ENCODE measurements around the gene PRSS2. TPM values are rescaled to one million over a fixed set of nuclear protein-coding genes. Genes with fewer than 3 reads are reported as not detected.

PRSS2 gene
- total RNA-seq, 1 donor from 2014 or later = not detected

- FAIRE-seq = no peak
- DNase-seq (ENCODE audit: low spot score in 2 of 2) = no peak
Measured at GRCh38 chr7:142798451-142799436, 28.0 kb downstream of the PRSS2 start.

- FAIRE-seq (no peak), DNase-seq (ENCODE audit: low spot score in 2 of 2) (no peak)
Measured at GRCh38 chr7:142799437-142799835, 28.7 kb downstream of the PRSS2 start.

GRCh38 chr7:142800088-142800487, 29.3 kb downstream of the PRSS2 start:
- no peak for DNase-seq (ENCODE audit: low spot score in 2 of 2)
- no peak for FAIRE-seq

GRCh38 chr7:142800699-142801260, 30.0 kb downstream of the PRSS2 start:
- FAIRE-seq (no peak), DNase-seq (ENCODE audit: low spot score in 2 of 2) (no peak)

GRCh38 chr7:142801601-142802295, 31.0 kb downstream of the PRSS2 start:
- DNase-seq (ENCODE audit: low spot score in 2 of 2) = no peak
- no peak for FAIRE-seq

- DNase-seq (ENCODE audit: low spot score in 2 of 2) (no peak), FAIRE-seq (no peak)
Measured at GRCh38 chr7:142802301-142802700, 31.5 kb downstream of the PRSS2 start.

- FAIRE-seq (no peak), DNase-seq (ENCODE audit: low spot score in 2 of 2) (no peak)
Measured at GRCh38 chr7:142803901-142804300, 33.1 kb downstream of the PRSS2 start.

GRCh38 chr7:142804728-142805207, 34.0 kb downstream of the PRSS2 start:
- FAIRE-seq = no peak
- DNase-seq (ENCODE audit: low spot score in 2 of 2) = no peak

- DNase-seq (ENCODE audit: low spot score in 2 of 2) (no peak), FAIRE-seq (no peak)
Measured at GRCh38 chr7:142805350-142806021, 34.7 kb downstream of the PRSS2 start.

GRCh38 chr7:142806022-142806356, 35.2 kb downstream of the PRSS2 start:
- FAIRE-seq (no peak), DNase-seq (ENCODE audit: low spot score in 2 of 2) (no peak)

GRCh38 chr7:142806957-142807356, 36.2 kb downstream of the PRSS2 start:
- no peak for FAIRE-seq
- DNase-seq (ENCODE audit: low spot score in 2 of 2) = no peak

- FAIRE-seq (no peak), DNase-seq (ENCODE audit: low spot score in 2 of 2) (no peak)
Measured at GRCh38 chr7:142807855-142808460, 37.2 kb downstream of the PRSS2 start.

GRCh38 chr7:142808461-142808801, 37.7 kb downstream of the PRSS2 start:
- FAIRE-seq = no peak
- DNase-seq (ENCODE audit: low spot score in 2 of 2) = no peak

GRCh38 chr7:142808802-142809583, 38.2 kb downstream of the PRSS2 start:
- no peak for FAIRE-seq

GRCh38 chr7:142809671-142810070, 38.9 kb downstream of the PRSS2 start:
- DNase-seq (ENCODE audit: low spot score in 2 of 2) (no peak), FAIRE-seq (no peak)

More at GRCh38 chr7:142808802-142809583, 38.2 kb downstream of the PRSS2 start:
- no peak for DNase-seq (ENCODE audit: low spot score in 2 of 2)

GRCh38 chr7:142811154-142811737, 40.5 kb downstream of the PRSS2 start:
- peak in 1 of 2 donors; percentile 34 for DNase-seq (ENCODE audit: low spot score in 2 of 2)
- no peak for FAIRE-seq

- no peak for DNase-seq (ENCODE audit: low spot score in 2 of 2)
- no peak for FAIRE-seq
Measured at GRCh38 chr7:142812437-142813215, 41.9 kb downstream of the PRSS2 start.

GRCh38 chr7:142813226-142813625, 42.5 kb downstream of the PRSS2 start:
- FAIRE-seq (no peak), DNase-seq (ENCODE audit: low spot score in 2 of 2) (no peak)
